Left ventricle myocardium superior (tissue), 1 donor: ENCODE data around the gene CDC14B. TPM values are rescaled to one million over a fixed set of nuclear protein-coding genes. Genes with fewer than 3 reads are reported as not detected.
A peak's percentile ranks its signal among the peaks of the same experiment; 100 is the strongest.
"Not testable (repeated sequence)": the region's sequence is repeated elsewhere in the genome, so short reads cannot be mapped to it uniquely, and the experiment has no call there.

Source experiments
- ATAC-seq: fragments of 200-7000 bp; cut with Tn5 transposase; one replicate; pipeline ENCODE4 v1.9.1; 2020; ENCODE audit warnings: mild to moderate bottlenecking, moderate library complexity
- DNase-seq: peaks from one replicate; pipeline ENCODE4 v3.0.0-alpha.2; 2020
- intact Hi-C: fragments of 100-400 bp; cut with micrococcal nuclease; formaldehyde crosslinking; loops from one replicate; pipeline ENCODE4 v1.11.0; 2022
- total RNA-seq: library from RNA; stranded (reverse); fragmentation: NEBNext Ultra II Directional; extraction: Animal tissue kit (Norgen Biotek cat#: 25700); gene quantifications from one replicate; pipeline ENCODE4 v1.2.1, GENCODE V29; 2021
- donor health status: DM: no; HTN: yes; CAD: no; lungs with severe emphysema.

CDC14B gene
- total RNA-seq, 1 donor from 2014 or later: 18.1 TPM

DNA sequence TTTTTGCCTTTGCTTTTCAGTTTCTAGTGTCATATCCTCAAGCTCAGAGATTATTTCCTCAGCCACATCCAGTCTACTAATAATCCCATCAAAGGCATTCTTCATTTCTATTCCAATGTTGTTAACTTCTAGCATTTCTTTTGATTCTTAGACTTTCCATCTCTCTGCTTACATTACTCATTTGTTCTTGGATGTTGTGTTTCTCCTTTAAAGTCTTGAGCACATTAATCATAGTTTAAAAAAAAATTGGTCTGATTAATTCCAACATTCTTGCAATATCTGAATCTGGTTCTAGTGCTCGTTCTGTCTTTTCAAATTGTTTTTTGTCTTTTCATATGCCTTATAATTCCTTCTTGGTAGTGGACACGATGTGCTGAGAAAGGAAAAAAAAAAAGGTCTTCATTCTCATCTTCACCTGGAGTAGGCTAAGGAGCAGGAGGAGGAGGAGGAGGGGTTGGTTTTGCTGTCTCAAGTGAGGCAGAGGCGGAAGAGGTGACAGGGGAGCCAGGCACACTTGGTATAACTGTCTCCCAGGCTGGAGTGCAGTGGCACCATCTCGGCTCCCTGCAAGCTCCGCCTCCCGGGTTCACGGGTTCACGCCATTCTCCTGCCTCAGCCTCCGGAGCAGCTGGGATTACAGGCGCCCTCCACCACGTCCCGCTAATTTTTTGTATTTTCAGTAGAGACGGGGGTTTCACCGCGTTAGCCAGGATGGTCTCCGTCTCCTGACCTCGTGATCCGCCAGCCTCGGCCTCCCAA, 19.1 kb upstream of the CDC14B start:
- ATAC-seq: no peak
- no peak for DNase-seq
- intact Hi-C loops: no loop called here

DNA sequence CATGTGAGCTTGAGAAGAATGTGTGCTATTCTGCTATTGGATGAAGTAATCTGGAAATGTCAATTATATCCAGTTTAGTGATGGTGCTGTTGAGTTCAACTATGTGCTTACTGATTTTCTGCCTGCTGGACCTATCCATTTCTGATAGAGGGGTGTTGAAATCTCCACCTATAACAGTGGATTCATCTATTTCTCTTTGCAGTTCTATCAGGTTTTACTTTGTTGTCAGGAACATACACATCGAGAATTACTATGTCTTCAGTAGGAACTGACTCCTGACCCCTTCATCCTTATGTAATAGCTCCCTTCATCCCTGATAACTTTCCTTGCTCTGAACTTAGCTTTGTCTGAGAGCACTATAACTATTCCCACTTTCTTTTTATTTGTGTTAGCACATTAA, 16.7 kb upstream of the CDC14B start:
- DNase-seq (no peak), ATAC-seq (no peak)
- intact Hi-C loops: no loop called here

DNA sequence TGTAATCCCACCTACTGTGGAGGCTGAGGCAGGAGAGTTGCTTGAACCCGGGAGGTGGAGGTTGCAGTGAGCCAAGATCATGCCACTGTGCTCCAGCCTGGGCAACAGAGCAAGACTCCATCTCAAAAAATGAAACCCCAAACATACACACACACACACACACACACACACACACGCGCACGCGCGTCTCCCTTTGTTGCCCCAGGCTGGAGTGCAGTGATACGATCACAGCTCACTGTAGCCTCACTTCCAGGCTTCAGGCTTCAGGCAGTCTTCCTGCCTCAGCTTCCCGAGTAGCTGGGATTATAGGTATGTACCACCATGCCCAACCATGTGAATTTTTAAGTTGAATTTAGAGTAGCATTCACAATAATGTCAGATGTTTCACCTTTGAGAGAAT, 13.9 kb upstream of the CDC14B start:
- intact Hi-C loops, DNase-seq, ATAC-seq: not testable (repeated sequence)

DNA sequence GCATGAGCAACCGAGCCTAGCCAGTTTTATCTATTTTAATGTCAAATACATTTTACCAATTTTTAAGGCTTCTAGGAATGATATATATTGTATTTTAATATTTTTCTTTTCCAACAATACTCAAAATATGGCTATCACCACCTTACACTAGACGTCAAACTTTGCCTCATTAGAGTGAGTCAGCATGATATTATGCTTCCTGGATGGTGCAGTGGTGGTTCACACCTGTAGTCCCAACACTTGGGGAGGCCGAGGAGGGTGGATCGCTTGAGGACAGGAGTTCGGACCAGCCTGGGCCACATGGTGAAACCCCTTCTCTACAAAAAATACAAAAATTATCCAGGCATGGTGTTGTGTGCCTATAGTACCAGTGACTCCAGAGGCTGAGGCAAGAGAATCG, 7.3 kb upstream of the CDC14B start:
- DNase-seq (no peak), ATAC-seq (no peak)
- intact Hi-C loops: no loop called here

GRCh38 chr9:96621618-96622017, 2.0 kb upstream of the CDC14B start:
- ATAC-seq: no peak
- no peak for DNase-seq
- intact Hi-C loops: no loop called here

GRCh38 chr9:96620832-96621269, 1.2 kb upstream of the CDC14B start:
- ATAC-seq (no peak), DNase-seq (no peak)
- intact Hi-C loops: no loop called here

GRCh38 chr9:96620181-96620514, 505 bp upstream of the CDC14B start:
- DNase-seq (no peak), ATAC-seq (no peak)
- intact Hi-C loops: no loop called here

DNA sequence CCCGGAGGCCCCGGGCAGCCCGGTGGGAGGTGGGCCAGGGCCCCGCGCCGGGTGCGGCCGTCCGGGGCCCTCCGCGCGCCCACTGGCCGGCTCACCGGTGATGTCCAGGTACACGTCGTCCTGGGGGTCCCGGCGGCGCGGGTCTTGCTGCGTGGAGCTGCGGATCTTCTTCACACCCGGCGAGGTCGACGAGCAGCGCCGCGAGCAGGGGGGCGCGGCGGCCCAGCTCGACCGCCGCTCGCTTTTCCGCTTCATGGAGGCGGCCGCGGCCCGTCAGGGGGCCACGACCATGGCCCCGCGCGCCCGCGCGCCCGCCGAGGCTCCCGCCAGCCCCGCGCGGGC, 548 bp downstream of the CDC14B start:
- peak; percentile 18 for ATAC-seq
- DNase-seq: peak; percentile 44
- intact Hi-C loops: no loop called here

- DNase-seq (peak; percentile 65), ATAC-seq (peak; percentile 68)
- intact Hi-C loops: no loop called here
Observed at GRCh38 chr9:96618209-96619123, 1.2 kb downstream of the CDC14B start.

GRCh38 chr9:96617439-96618185, 2.0 kb downstream of the CDC14B start:
- ATAC-seq: peak; percentile 20
- DNase-seq: peak; percentile 38
- intact Hi-C loops: no loop called here

- no peak for ATAC-seq
- DNase-seq: no peak
- intact Hi-C loops: no loop called here
Observed at GRCh38 chr9:96616817-96617438, 2.7 kb downstream of the CDC14B start.

- intact Hi-C loops: no loop called here
- no peak for DNase-seq
- ATAC-seq: no peak
Observed at GRCh38 chr9:96615411-96615810, 4.2 kb downstream of the CDC14B start.

- intact Hi-C loops: not testable (repeated sequence)
Observed at GRCh38 chr9:96614664-96615063, 5.0 kb downstream of the CDC14B start.

GRCh38 chr9:96612966-96613589, 6.6 kb downstream of the CDC14B start:
- ATAC-seq (peak; percentile 50), DNase-seq (no peak)
- intact Hi-C loops: no loop called here

More at GRCh38 chr9:96614664-96615063, 5.0 kb downstream of the CDC14B start:
- not testable (repeated sequence) for ATAC-seq, DNase-seq

- ATAC-seq (peak; percentile 91), DNase-seq (peak; percentile 63)
- intact Hi-C loops: no loop called here
Observed at GRCh38 chr9:96612105-96612965, 7.3 kb downstream of the CDC14B start.

GRCh38 chr9:96611302-96611701, 8.3 kb downstream of the CDC14B start:
- DNase-seq (no peak), ATAC-seq (no peak)
- intact Hi-C loops: no loop called here

DNA sequence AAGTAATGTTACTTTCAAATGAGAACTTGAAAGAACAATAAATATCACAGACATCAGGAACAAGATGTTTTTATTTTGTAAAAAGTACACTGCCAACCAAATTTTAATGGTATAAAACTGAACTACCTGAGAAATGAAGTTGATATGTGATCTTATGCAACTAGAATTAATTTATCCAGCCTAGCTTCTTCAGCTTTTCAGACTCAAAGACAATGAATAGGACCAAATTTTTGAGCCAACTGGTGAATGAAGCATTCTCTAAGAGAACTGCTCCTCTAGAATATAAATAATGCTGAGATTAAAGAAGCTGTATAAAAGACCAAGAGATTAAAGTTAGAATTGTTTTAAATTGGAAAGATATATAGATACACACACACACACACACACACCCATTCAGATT, 9.9 kb downstream of the CDC14B start:
- DNase-seq (no peak), ATAC-seq (no peak)
- intact Hi-C loops: no loop called here

GRCh38 chr9:96607971-96608370, 11.7 kb downstream of the CDC14B start:
- ATAC-seq (no peak), DNase-seq (no peak)
- intact Hi-C loops: no loop called here
